HepG2 (cell line): ENCODE measurements around the gene NSUN3. TPM values are rescaled to one million over a fixed set of nuclear protein-coding genes. Genes with fewer than 3 reads are reported as not detected.

Experiments
- ATAC-seq: fragments of 200-7000 bp; cut with Tn5 transposase; 3 replicates; pipeline ENCODE4 v1.9.1; 2020; ENCODE audit warnings: mild to moderate bottlenecking, moderate library complexity
- BruUV-seq: library from RNA; stranded (reverse); fragments of 400-500 nt; replicated peaks from 2 replicates; lab custom pipeline; 2021; lab: Mats Ljungman, UMichigan
- CTCF ChIA-PET: fragments of 300-600 bp; formaldehyde crosslinking; extraction: SDS; loops from one replicate; lab custom pipeline; 2021; ENCODE audit warnings: low total read pairs, inconsistent platforms, low intra/inter-chr PET ratio; lab: Yijun Ruan, JAX
- POLR2A ChIA-PET: fragments of 350-600 bp; sonication (Branson Sonifier 250); formaldehyde crosslinking; loops from one replicate; lab custom pipeline; 2020; ENCODE audit warnings: antibody characterized with exemption, inconsistent platforms; lab: Yijun Ruan, JAX
- DNase-seq: peaks from one replicate; pipeline ENCODE4 v3.0.0-alpha.2; 2015; ENCODE audit warnings: low spot score
- FAIRE-seq: peaks from 3 replicates; lab custom pipeline; 2011; peaks lifted over from hg19 to GRCh38; lab: Jason Lieb, UNC
- H2AFZ ChIP-seq: one replicate; pipeline ENCODE4 v1.6.1; 2011; ENCODE audit warnings: low read length, inconsistent platforms
- H3K27ac ChIP-seq: fragments of 300-600 bp; 3 replicates; pipeline ENCODE4 v1.8.0; 2011; ENCODE audit warnings: mixed run types, mild to moderate bottlenecking, mixed read lengths, low read length, inconsistent platforms; ENCODE audit not compliant: insufficient read depth; ENCODE audit errors: extremely low read length
- H3K27me3 ChIP-seq, 2 experiments: fragments of 200-600 bp in 1 of 2; 2 replicates in 1 of 2; 3 replicates in 1 of 2; pipeline versions ENCODE4 v1.6.0 to v1.8.0; 2011; ENCODE audit warnings: low read length in 2 of 2, mild to moderate bottlenecking in 2 of 2, moderate library complexity in 2 of 2, inconsistent platforms in 1 of 2; ENCODE audit not compliant: insufficient read depth in 2 of 2, control insufficient read depth in 1 of 2
- H3K36me3 ChIP-seq, 2 experiments: fragments of 200-600 bp in 1 of 2; replicated peaks in 1 of 2; 2 replicates in 1 of 2; 3 replicates in 1 of 2; pipeline versions ENCODE4 v1.5.1 to v1.8.0; 2011; ENCODE audit warnings: low read length in 2 of 2, inconsistent platforms in 1 of 2; ENCODE audit not compliant: insufficient read depth in 2 of 2, control insufficient read depth in 1 of 2
- H3K4me1 ChIP-seq: 2 replicates; pipeline ENCODE4 v1.5.1; 2012; ENCODE audit warnings: low read length, inconsistent platforms; ENCODE audit not compliant: insufficient read depth
- H3K4me2 ChIP-seq: 2 replicates; pipeline ENCODE4 v1.6.0; 2011; ENCODE audit warnings: low read depth, low read length, inconsistent platforms
- H3K4me3 ChIP-seq, 3 experiments: fragments of 200-600 bp in 1 of 3; sonication (generic), shearing (Covaris generic) in 1 of 3; replicated peaks in 1 of 3; 2 replicates each; pipeline ENCODE4 v1.5.1; 2011 to 2016; ENCODE audit warnings: low read length in 3 of 3, inconsistent platforms in 2 of 3, low read depth in 2 of 3, mild to moderate bottlenecking in 2 of 3, control low read depth in 1 of 3, mixed read lengths in 1 of 3; ENCODE audit not compliant: insufficient read depth in 1 of 3
- H3K79me2 ChIP-seq: one replicate; pipeline ENCODE4 v1.6.1; 2011; ENCODE audit warnings: low read length, inconsistent platforms; ENCODE audit not compliant: insufficient read depth
- H3K9ac ChIP-seq: 2 replicates; pipeline ENCODE4 v1.6.0; 2011; ENCODE audit warnings: mild to moderate bottlenecking, low read depth, low read length, inconsistent platforms; ENCODE audit not compliant: insufficient read depth
- H3K9me3 ChIP-seq: 2 replicates; pipeline ENCODE4 v1.5.1; 2012; ENCODE audit warnings: mild to moderate bottlenecking, low read length
- H4K20me1 ChIP-seq: 2 replicates; pipeline ENCODE4 v1.6.0; 2011; ENCODE audit warnings: inconsistent platforms, mild to moderate bottlenecking, low read length, moderate library complexity; ENCODE audit not compliant: insufficient read depth
- ADNP ChIP-seq: sonication (generic); formaldehyde crosslinking; IDR thresholded peaks from 2 replicates; pipeline ENCODE4 v1.4.0; 2020; ENCODE audit warnings: missing genetic modification reagents
- BCLAF1 ChIP-seq: fragments of 450-650 bp; IDR thresholded peaks from 2 replicates; pipeline ENCODE4 v1.6.1; 2017; ENCODE audit warnings: mild to moderate bottlenecking
- GTF3A ChIP-seq: sonication (generic); formaldehyde crosslinking; conservative IDR thresholded peaks from 2 replicates; pipeline ENCODE4 v1.4.0; 2020; ENCODE audit warnings: mild to moderate bottlenecking, missing genetic modification reagents
- IKZF1 ChIP-seq: fragments of 450-650 bp; IDR thresholded peaks from 2 replicates; pipeline ENCODE4 v1.7.1; 2016
- NR2F6 ChIP-seq, 2 experiments: IDR thresholded peaks; 2 replicates each; pipeline ENCODE4 v1.6.1; 2016; ENCODE audit warnings: antibody characterized with exemption in 1 of 2, mild to moderate bottlenecking in 1 of 2
- RAD51 ChIP-seq: fragments of 450-650 bp; IDR thresholded peaks from 2 replicates; pipeline ENCODE4 v1.6.1; 2016; ENCODE audit warnings: borderline replicate concordance
- SRSF1 ChIP-seq: fragments of 200-400 bp; formaldehyde crosslinking; optimal IDR thresholded peaks from 2 replicates; pipeline ENCODE3; 2017; ENCODE audit warnings: mild to moderate bottlenecking, low read depth, low read length, moderate library complexity
- ZFAT ChIP-seq: sonication (generic); formaldehyde crosslinking; conservative IDR thresholded peaks from 2 replicates; pipeline ENCODE4 v1.8.1; 2023; ENCODE audit warnings: missing genetic modification reagents, inconsistent platforms
- ZNF484 ChIP-seq: sonication (generic); formaldehyde crosslinking; IDR thresholded peaks from 2 replicates; pipeline ENCODE4 v1.5.1; 2020; ENCODE audit warnings: mild to moderate bottlenecking, low read depth, missing genetic modification reagents, borderline replicate concordance
- ZNF792 ChIP-seq: IDR thresholded peaks from 2 replicates; pipeline ENCODE4 v1.6.1; 2016
- WGBS: methylation state at CpG from one replicate; pipeline ENCODE4 v1.1.6; 2017; ENCODE audit warnings: low lambda C conversion rate; 5-methylcytosine and 5-hydroxymethylcytosine counted together
- in situ Hi-C: cut with HindIII; loops from 2 replicates; pipeline ENCODE4 v1.10.0; 2017; ENCODE audit warnings: low pct_unique_long_range_greater_than_20kb; ENCODE audit not compliant: extremely low pct_ligation_motif_present
- intact Hi-C: fragments of 100-400 bp; cut with micrococcal nuclease; formaldehyde crosslinking; loops from one replicate; pipeline ENCODE4 v1.10.0; 2022; ENCODE audit not compliant: unreplicated experiment
- polyA plus RNA-seq, 8 experiments: library from polyadenylated mRNA; depleted of rRNA in 3 of 8; stranded (reverse) in 7 of 8; unstranded in 1 of 8; fragments of >200 nt; fragmentation: Illumina TruSeq in 4 of 8; extraction: Trizol in 4 of 8; gene quantifications; 2 replicates each; pipeline versions ENCODE4 v1.2.1 to v1.2.3, GENCODE V29; 2011 to 2016; ENCODE audit warnings: low read depth in 4 of 8, missing spikeins in 1 of 8, mixed read lengths in 1 of 8; ENCODE audit not compliant: insufficient read depth in 1 of 8
- total RNA-seq, 5 experiments: library from RNA; depleted of rRNA; stranded (reverse); fragments of >200 nt; fragmentation: Illumina TruSeq; extraction: Trizol; gene quantifications; 2 replicates each; pipeline ENCODE4 v1.2.3, GENCODE V29; 2016; ENCODE audit warnings: low read depth in 1 of 5

NSUN3 gene
- total and polyA plus RNA-seq, 2 of the 13 experiments (the other 11 are each of a cell fraction or from before 2014, with no cell fraction given): 3.2 to 10.6 TPM

- H3K9ac ChIP-seq: no peak overlapping the region
- ChIA-PET POLR2A (no interaction called here), CTCF (no interaction called here)
- intact Hi-C loops (no loop called here), in situ Hi-C loops (no loop called here)
- H3K27ac ChIP-seq: no peak overlapping the region
- no peak overlapping the region for H3K4me3 ChIP-seq
- FAIRE-seq: no peak
- H2AFZ ChIP-seq: no peak overlapping the region
- H3K4me1 ChIP-seq: no peaks in the 10 kb centered on the region
- WGBS: 97% methylated on average over 2 of the region's 2 CpGs
- H3K79me2 ChIP-seq: no peaks in the 10 kb centered on the region
- TF ChIP-seq SRSF1: no peak
- no peak for TF ChIP-seq ZFAT (CRISPR knock-in tag)
- no peak for TF ChIP-seq NR2F6 (IDR thresholded peaks at IDR 0.05)
- TF ChIP-seq NR2F6 (CRISPR knock-in tag; IDR thresholded peaks at IDR 0.05): no peak
- TF ChIP-seq ADNP: no peak
- TF ChIP-seq RAD51: no peak
- DNase-seq: no peak
- H3K36me3 ChIP-seq: peaks cover 0 to 14% of the 10 kb centered on the region in 2 experiments; a peak in 3 of 5 replicates
- H3K4me2 ChIP-seq: no peak overlapping the region
- ATAC-seq: no peak
- H3K27me3 ChIP-seq: no peaks in the 10 kb centered on the region
- H4K20me1 ChIP-seq: no peaks in the 10 kb centered on the region
- BruUV-seq: no TSS peak
- no peaks in the 10 kb centered on the region for H3K9me3 ChIP-seq
Measured at GRCh38 chr3:94095111-94095510, 32.2 kb downstream of the NSUN3 start.

GRCh38 chr3:94098452-94098851, 35.6 kb downstream of the NSUN3 start:
- in situ Hi-C loops (no loop called here), intact Hi-C loops (no loop called here)
- H3K9ac ChIP-seq: no peak overlapping the region
- BruUV-seq: no TSS peak
- peaks cover 0 to 14% of the 10 kb centered on the region in 2 experiments; a peak in 3 of 5 replicates for H3K36me3 ChIP-seq
- H4K20me1 ChIP-seq: no peaks in the 10 kb centered on the region
- H2AFZ ChIP-seq: no peak overlapping the region
- H3K27ac ChIP-seq: no peak overlapping the region
- H3K27me3 ChIP-seq: no peaks in the 10 kb centered on the region
- 90% methylated on average over 3 of the region's 3 CpGs for WGBS
- ChIA-PET POLR2A (no interaction called here), CTCF (no interaction called here)
- H3K4me2 ChIP-seq: no peak overlapping the region
- no peak overlapping the region for H3K4me3 ChIP-seq
- H3K4me1 ChIP-seq: no peaks in the 10 kb centered on the region
- no peaks in the 10 kb centered on the region for H3K9me3 ChIP-seq
- DNase-seq: no peak
- no peaks in the 10 kb centered on the region for H3K79me2 ChIP-seq
- no peak for FAIRE-seq
- ATAC-seq: no peak
- TF ChIP-seq BCLAF1: no peak
- TF ChIP-seq ZNF484 (CRISPR knock-in tag): no peak
- TF ChIP-seq ZNF792: no peak
- no peak for TF ChIP-seq GTF3A
- no peak for TF ChIP-seq IKZF1
